ENCODE measurements around the gene PAH.

DNA sequence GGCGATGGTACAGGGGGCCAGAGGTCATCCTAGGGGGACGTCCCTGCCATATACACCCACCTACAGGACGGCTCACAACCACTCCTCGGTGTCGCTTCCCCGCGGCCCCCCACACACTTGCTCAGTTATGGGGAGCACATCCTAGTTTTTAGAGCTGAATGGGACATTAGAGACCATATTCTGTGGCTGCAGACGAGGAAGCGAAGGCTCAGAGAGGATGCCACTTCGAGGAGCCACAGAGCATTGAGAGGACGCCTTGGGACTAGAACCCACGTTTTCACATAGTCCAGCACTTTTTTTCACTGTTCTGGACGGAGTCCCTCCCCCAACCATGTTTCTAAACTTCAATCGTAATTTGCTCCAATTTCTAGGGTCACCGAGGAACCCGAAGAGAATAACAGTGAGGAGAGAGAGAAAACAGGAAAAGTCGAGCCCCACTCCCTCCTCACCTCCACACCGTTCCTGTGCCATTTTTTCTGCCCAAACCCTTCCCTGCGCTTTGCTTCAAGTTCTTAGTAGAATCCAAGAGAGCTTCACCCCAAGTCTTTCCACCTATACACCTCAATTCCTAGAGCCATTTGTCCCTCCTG lies 39.8 kb upstream of the PAH start:
- TF ChIP-seq, protein P1, sequence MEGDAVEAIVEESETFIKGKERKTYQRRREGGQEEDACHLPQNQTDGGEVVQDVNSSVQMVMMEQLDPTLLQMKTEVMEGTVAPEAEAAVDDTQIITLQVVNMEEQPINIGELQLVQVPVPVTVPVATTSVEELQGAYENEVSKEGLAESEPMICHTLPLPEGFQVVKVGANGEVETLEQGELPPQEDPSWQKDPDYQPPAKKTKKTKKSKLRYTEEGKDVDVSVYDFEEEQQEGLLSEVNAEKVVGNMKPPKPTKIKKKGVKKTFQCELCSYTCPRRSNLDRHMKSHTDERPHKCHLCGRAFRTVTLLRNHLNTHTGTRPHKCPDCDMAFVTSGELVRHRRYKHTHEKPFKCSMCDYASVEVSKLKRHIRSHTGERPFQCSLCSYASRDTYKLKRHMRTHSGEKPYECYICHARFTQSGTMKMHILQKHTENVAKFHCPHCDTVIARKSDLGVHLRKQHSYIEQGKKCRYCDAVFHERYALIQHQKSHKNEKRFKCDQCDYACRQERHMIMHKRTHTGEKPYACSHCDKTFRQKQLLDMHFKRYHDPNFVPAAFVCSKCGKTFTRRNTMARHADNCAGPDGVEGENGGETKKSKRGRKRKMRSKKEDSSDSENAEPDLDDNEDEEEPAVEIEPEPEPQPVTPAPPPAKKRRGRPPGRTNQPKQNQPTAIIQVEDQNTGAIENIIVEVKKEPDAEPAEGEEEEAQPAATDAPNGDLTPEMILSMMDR (IDR thresholded peaks at IDR 0.05): no peak
- TF ChIP-seq POLR2A (IDR thresholded peaks at IDR 0.05): no peak
